ENCODE results near the gene APOF. TPM values are rescaled to one million over a fixed set of nuclear protein-coding genes. Genes with fewer than 3 reads are reported as not detected.
A peak's percentile ranks its signal among the peaks of the same experiment; 100 is the strongest.

Gene APOF
- total and polyA plus RNA-seq, 2 of the 13 experiments (the other 11 are each of a cell fraction or from before 2014, with no cell fraction given): 3.3 to 23.9 TPM

GRCh38 chr12:56315622-56316473 is 46.8 kb downstream of the APOF start, which contains the start of gene CNPY2 (continued):
- TF ChIP-seq ZNF800 (CRISPR knock-in tag; IDR thresholded peaks at IDR 0.05): peak; percentile 82; the same call in 1 of the 2 replicates
- no peak for TF ChIP-seq NFATC3 (CRISPR knock-in tag; IDR thresholded peaks at IDR 0.05)
- TF ChIP-seq GATAD2A (CRISPR knock-in tag; IDR thresholded peaks at IDR 0.05): no peak
- no peak for TF ChIP-seq ZNF24 (IDR thresholded peaks at IDR 0.05)
- TF ChIP-seq GTF2F1 (IDR thresholded peaks at IDR 0.05; ENCODE audit: low read length): no peak
- TF ChIP-seq GRHL1 (CRISPR knock-in tag; conservative IDR thresholded peaks at IDR 0.05): no peak
- no peak for TF ChIP-seq MBNL3 (CRISPR knock-in tag; conservative IDR thresholded peaks at IDR 0.05)
- TF ChIP-seq NFKBIZ (CRISPR knock-in tag; IDR thresholded peaks at IDR 0.05): no peak; the same call in 1 of the 2 replicates
- peak; percentile 91 for TF ChIP-seq NR2C2 (CRISPR knock-in tag; IDR thresholded peaks at IDR 0.05; ENCODE audit: borderline replicate concordance)
- 0 out of 2 replicates have a peak, but pooled peaks have one; percentile 45 for TF ChIP-seq KLF11 (CRISPR knock-in tag; IDR thresholded peaks at IDR 0.05)
- TF ChIP-seq NAIF1 (CRISPR knock-in tag; IDR thresholded peaks at IDR 0.05; ENCODE audit: borderline replicate concordance): peak; percentile 97
- peak; percentile 98 for TF ChIP-seq ZNF687 (CRISPR knock-in tag; IDR thresholded peaks at IDR 0.05)
- no peak for TF ChIP-seq ZNF850 (CRISPR knock-in tag; conservative IDR thresholded peaks at IDR 0.05)
- peak; percentile 45; the same call in 1 of the 2 replicates for TF ChIP-seq ESRRA (CRISPR knock-in tag; IDR thresholded peaks at IDR 0.05; ENCODE audit: low read depth)
- no peak for TF ChIP-seq SMARCC2 (IDR thresholded peaks at IDR 0.05)
- no peak for TF ChIP-seq REXO4 (CRISPR knock-in tag; IDR thresholded peaks at IDR 0.05; ENCODE audit: borderline replicate concordance)
- TF ChIP-seq MED8 (CRISPR knock-in tag; IDR thresholded peaks at IDR 0.05; ENCODE audit: insufficient replicate concordance): peak; percentile 55
- TF ChIP-seq GLMP (CRISPR knock-in tag; IDR thresholded peaks at IDR 0.05; ENCODE audit: borderline replicate concordance): no peak
- TF ChIP-seq MTA3 (CRISPR knock-in tag; IDR thresholded peaks at IDR 0.05): no peak
- no peak for TF ChIP-seq ATF7 (IDR thresholded peaks at IDR 0.05)
- TF ChIP-seq ATF7 (CRISPR knock-in tag; IDR thresholded peaks at IDR 0.05): 0 out of 2 replicates have a peak, but pooled peaks have one; percentile 45
- no peak; the same call in 1 of the 2 replicates for TF ChIP-seq FOSL1 (CRISPR knock-in tag; IDR thresholded peaks at IDR 0.05; ENCODE audit: borderline replicate concordance)
